Measurements from ENCODE around the gene ANAPC5. TPM values are rescaled to one million over a fixed set of nuclear protein-coding genes. Genes with fewer than 3 reads are reported as not detected.

Gene ANAPC5
- total and polyA plus RNA-seq, 2 donors (not counting 1 experiment from before 2014, with no cell fraction given) = 113 to 149 TPM

GRCh38 chr12:121290410-121290809, 61.8 kb downstream of the ANAPC5 start:
- no peak overlapping the region for H2AFZ ChIP-seq (ENCODE audit: low read length)
- TF ChIP-seq, protein P1, sequence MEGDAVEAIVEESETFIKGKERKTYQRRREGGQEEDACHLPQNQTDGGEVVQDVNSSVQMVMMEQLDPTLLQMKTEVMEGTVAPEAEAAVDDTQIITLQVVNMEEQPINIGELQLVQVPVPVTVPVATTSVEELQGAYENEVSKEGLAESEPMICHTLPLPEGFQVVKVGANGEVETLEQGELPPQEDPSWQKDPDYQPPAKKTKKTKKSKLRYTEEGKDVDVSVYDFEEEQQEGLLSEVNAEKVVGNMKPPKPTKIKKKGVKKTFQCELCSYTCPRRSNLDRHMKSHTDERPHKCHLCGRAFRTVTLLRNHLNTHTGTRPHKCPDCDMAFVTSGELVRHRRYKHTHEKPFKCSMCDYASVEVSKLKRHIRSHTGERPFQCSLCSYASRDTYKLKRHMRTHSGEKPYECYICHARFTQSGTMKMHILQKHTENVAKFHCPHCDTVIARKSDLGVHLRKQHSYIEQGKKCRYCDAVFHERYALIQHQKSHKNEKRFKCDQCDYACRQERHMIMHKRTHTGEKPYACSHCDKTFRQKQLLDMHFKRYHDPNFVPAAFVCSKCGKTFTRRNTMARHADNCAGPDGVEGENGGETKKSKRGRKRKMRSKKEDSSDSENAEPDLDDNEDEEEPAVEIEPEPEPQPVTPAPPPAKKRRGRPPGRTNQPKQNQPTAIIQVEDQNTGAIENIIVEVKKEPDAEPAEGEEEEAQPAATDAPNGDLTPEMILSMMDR (conservative IDR thresholded peaks at IDR 0.05 in 1 of 2, IDR thresholded peaks at IDR 0.05 in 1 of 2; ENCODE audit: low read depth in 1 of 2, low read length in 2 of 2) = no peak
- no peak for TF ChIP-seq EZH2 (IDR thresholded peaks at IDR 0.05; ENCODE audit: low read length, missing control alignments)
- DNase-seq (ENCODE audit: low read depth in 2 of 2) = no peak
- peaks cover 3% of the 10 kb centered on the region for H3K36me3 ChIP-seq (ENCODE audit: control insufficient read depth, insufficient read depth, low read length)
- no peaks in the 10 kb centered on the region for H4K20me1 ChIP-seq (ENCODE audit: control insufficient read depth, extremely low read depth, insufficient read depth, low read length)
- H3K9ac ChIP-seq (ENCODE audit: insufficient read depth, low read length) = no peak overlapping the region
- H3K4me3 ChIP-seq (replicated peaks in 1 of 4; ENCODE audit: control extremely low read depth in 1 of 4, insufficient read depth in 1 of 4, low read depth in 3 of 4, low read length in 4 of 4) = no peak overlapping the region
- no peak overlapping the region for H3K27ac ChIP-seq (ENCODE audit: insufficient read depth, low read length)
- no peaks in the 10 kb centered on the region for H3K27me3 ChIP-seq (ENCODE audit: control insufficient read depth, insufficient read depth, low read length)
- H3K4me1 ChIP-seq (ENCODE audit: control insufficient read depth, extremely low read depth, insufficient read depth, low read length) = peaks cover 5% of the 10 kb centered on the region
- no peak overlapping the region for H3K4me2 ChIP-seq (ENCODE audit: extremely low read depth, insufficient read depth, low read length)
- H3K79me2 ChIP-seq (ENCODE audit: control insufficient read depth, insufficient read depth, low read length) = peaks cover 10% of the 10 kb centered on the region
- no peaks in the 10 kb centered on the region for H3K9me3 ChIP-seq (ENCODE audit: control insufficient read depth, insufficient read depth, low read depth, low read length)

DNA sequence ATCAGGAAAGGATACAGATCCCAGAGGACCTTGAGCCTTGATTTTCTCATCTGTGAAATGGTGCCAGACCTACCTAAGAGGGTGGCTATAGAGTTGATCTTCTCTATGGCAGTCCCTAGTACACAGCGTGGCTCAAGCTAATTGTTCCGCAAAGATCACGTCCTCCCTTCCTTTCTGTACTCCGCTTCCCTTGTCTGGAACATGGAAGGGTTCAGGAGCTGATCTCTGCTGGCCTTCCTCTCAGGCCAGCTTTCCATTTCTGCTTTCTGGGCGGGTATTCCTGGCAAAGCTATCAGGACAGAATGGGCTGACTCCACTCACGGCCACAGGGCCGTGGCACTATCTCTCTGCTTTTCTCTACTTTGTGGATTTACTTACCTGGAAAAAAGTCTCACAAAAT, 62.2 kb downstream of the ANAPC5 start:
- Histone ChIP-seq H2AFZ (ENCODE audit: low read length) (no peak overlapping the region), H3K4me1 (ENCODE audit: control insufficient read depth, extremely low read depth, insufficient read depth, low read length) (peaks cover 3% of the 10 kb centered on the region), H3K79me2 (ENCODE audit: control insufficient read depth, insufficient read depth, low read length) (peaks cover 6% of the 10 kb centered on the region), H3K4me2 (ENCODE audit: extremely low read depth, insufficient read depth, low read length) (no peak overlapping the region), H3K9ac (ENCODE audit: insufficient read depth, low read length) (no peak overlapping the region), H3K4me3 (replicated peaks in 1 of 4; ENCODE audit: control extremely low read depth in 1 of 4, insufficient read depth in 1 of 4, low read depth in 3 of 4, low read length in 4 of 4) (no peak overlapping the region), H4K20me1 (ENCODE audit: control insufficient read depth, extremely low read depth, insufficient read depth, low read length) (no peaks in the 10 kb centered on the region), H3K27me3 (ENCODE audit: control insufficient read depth, insufficient read depth, low read length) (no peaks in the 10 kb centered on the region), H3K27ac (ENCODE audit: insufficient read depth, low read length) (no peak overlapping the region), H3K36me3 (ENCODE audit: control insufficient read depth, insufficient read depth, low read length) (peaks cover 3% of the 10 kb centered on the region), H3K9me3 (ENCODE audit: control insufficient read depth, insufficient read depth, low read depth, low read length) (no peaks in the 10 kb centered on the region)
- DNase-seq (ENCODE audit: low read depth in 2 of 2) = no peak
- TF ChIP-seq EZH2 (IDR thresholded peaks at IDR 0.05; ENCODE audit: low read length, missing control alignments) = no peak
- TF ChIP-seq, protein P1 (conservative IDR thresholded peaks at IDR 0.05 in 1 of 2, IDR thresholded peaks at IDR 0.05 in 1 of 2; ENCODE audit: low read depth in 1 of 2, low read length in 2 of 2) = no peak

- no peak overlapping the region for H3K9ac ChIP-seq (ENCODE audit: insufficient read depth, low read length)
- H3K9me3 ChIP-seq (ENCODE audit: control insufficient read depth, insufficient read depth, low read depth, low read length) = no peaks in the 10 kb centered on the region
- peaks cover 3% of the 10 kb centered on the region for H3K36me3 ChIP-seq (ENCODE audit: control insufficient read depth, insufficient read depth, low read length)
- peaks cover 2% of the 10 kb centered on the region for H3K79me2 ChIP-seq (ENCODE audit: control insufficient read depth, insufficient read depth, low read length)
- DNase-seq (ENCODE audit: low read depth in 2 of 2) = peak in 1 of 2 donors; percentile 55
- TF ChIP-seq, protein P1 (conservative IDR thresholded peaks at IDR 0.05 in 1 of 2, IDR thresholded peaks at IDR 0.05 in 1 of 2; ENCODE audit: low read depth in 1 of 2, low read length in 2 of 2) = no peak
- no peak for TF ChIP-seq EZH2 (IDR thresholded peaks at IDR 0.05; ENCODE audit: low read length, missing control alignments)
- H3K27ac ChIP-seq (ENCODE audit: insufficient read depth, low read length) = no peak overlapping the region
- H3K4me2 ChIP-seq (ENCODE audit: extremely low read depth, insufficient read depth, low read length) = peak overlapping the region; percentile 48
- no peak overlapping the region for H2AFZ ChIP-seq (ENCODE audit: low read length)
- peaks cover 9% of the 10 kb centered on the region for H3K4me1 ChIP-seq (ENCODE audit: control insufficient read depth, extremely low read depth, insufficient read depth, low read length)
- H3K4me3 ChIP-seq (replicated peaks in 1 of 4; ENCODE audit: control extremely low read depth in 1 of 4, insufficient read depth in 1 of 4, low read depth in 3 of 4, low read length in 4 of 4) = peak overlapping the region in 2 of 4 experiments; percentile 27 to 30
- H4K20me1 ChIP-seq (ENCODE audit: control insufficient read depth, extremely low read depth, insufficient read depth, low read length) = no peaks in the 10 kb centered on the region
- H3K27me3 ChIP-seq (ENCODE audit: control insufficient read depth, insufficient read depth, low read length) = no peaks in the 10 kb centered on the region
Observed at GRCh38 chr12:121288986-121289385, 63.2 kb downstream of the ANAPC5 start.
